RKO (cell line): ENCODE results near the gene NXT1.

Experiments
- DNase-seq: peaks from one replicate; pipeline ENCODE4 v3.0.0-alpha.2; 2016; ENCODE audit warnings: low spot score

Gene NXT1

DNA sequence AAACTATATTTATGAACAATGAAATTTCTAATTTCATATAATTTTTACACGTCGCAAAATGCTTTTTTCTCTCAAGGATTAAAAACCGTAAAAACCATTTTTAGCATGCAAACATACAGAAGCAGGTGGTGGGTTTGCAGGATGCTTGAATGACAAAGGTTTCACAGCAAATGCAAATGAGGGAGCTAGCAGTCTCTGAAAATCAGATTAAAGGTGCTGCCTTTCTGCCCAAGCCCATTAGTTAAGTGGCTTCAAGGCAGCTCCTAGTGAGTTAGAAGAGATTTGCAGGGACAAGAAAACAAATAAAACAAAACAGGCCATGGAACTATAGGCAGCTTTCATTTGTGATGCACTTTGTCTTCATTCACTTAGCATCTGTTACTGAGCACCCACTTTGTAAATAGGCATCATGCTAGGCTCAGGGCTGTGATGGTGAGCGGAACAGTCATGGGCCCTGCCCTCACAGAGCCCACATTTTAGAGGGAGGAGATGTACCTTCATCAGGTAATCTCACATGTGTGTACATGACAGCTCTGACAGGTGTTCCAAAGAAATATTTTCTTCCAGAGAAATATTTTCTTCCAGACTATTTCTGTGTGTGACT lies 41.2 kb downstream of the NXT1 start:
- no peak for DNase-seq

GRCh38 chr20:23393996-23394775 lies 43.6 kb downstream of the NXT1 start:
- DNase-seq = peak; percentile 13

DNA sequence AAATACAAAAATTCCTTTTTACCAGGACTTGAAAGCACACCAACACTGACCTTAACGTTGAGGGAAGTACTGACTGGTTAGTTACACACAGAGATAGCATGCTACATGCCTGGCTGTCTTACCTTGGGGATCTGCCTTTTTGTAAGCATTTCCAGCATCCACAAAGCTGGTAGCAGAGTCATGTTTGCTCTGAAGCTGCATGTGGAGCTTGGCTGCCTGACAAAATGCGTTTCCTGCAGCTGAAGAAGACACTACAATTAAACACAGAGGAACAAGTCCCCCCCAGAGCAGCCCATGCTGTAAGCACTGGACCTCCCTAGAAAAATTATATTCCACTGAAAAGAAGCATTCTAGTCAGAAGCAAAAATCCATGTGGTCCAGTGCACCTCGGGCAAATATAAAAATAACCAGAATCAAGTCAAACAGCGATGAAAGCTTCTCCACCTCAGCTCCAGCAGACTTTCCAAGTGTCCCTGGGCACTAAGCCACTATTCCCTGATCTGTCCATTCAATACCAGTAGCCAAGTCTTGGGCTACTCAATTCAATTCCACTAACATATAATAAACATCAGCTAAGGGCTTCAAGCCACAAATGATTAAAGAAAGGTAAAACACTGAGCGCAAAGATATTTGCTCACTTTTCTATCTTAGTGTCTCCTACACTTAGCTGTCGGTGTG lies 46.5 kb downstream of the NXT1 start:
- no peak for DNase-seq

- no peak for DNase-seq
Measured at GRCh38 chr20:23397961-23398360, 47.4 kb downstream of the NXT1 start.

GRCh38 chr20:23399568-23400241 lies 49.1 kb downstream of the NXT1 start:
- peak; percentile 62 for DNase-seq

- no peak for DNase-seq
Measured at GRCh38 chr20:23401051-23401450, 50.5 kb downstream of the NXT1 start.

GRCh38 chr20:23403751-23404150 lies 53.2 kb downstream of the NXT1 start:
- DNase-seq = no peak

- DNase-seq = peak; percentile 35
Measured at GRCh38 chr20:23404196-23404595, 53.6 kb downstream of the NXT1 start.
